RWPE2 (cell line): ENCODE data around the gene SSBP3.

Experiments
- ATAC-seq: fragments of 200-7000 bp; cut with Tn5 transposase; 3 replicates; pipeline ENCODE4 v1.9.1; 2021; ENCODE audit warnings: low read depth
- DNase-seq: peaks from one replicate; pipeline ENCODE4 v3.0.0-alpha.2; 2020; ENCODE audit warnings: low spot score
- H3K27ac ChIP-seq: fragments of 450-650 bp; 2 replicates; pipeline ENCODE4 v1.5.1; 2017; ENCODE audit warnings: mild to moderate bottlenecking; ENCODE audit not compliant: poor library complexity, severe bottlenecking
- H3K27me3 ChIP-seq: fragments of 250-450 bp; sonication (Bioruptor Pico); 2 replicates; pipeline ENCODE4 v1.5.1; 2021; ENCODE audit warnings: mild to moderate bottlenecking, moderate library complexity; ENCODE audit not compliant: insufficient read depth, poor library complexity, severe bottlenecking
- H3K36me3 ChIP-seq: fragments of 250-450 bp; sonication (Bioruptor Pico); 2 replicates; pipeline ENCODE4 v1.5.1; 2020; ENCODE audit warnings: low read depth, mild to moderate bottlenecking, moderate library complexity
- H3K4me1 ChIP-seq: fragments of 250-450 bp; sonication (Bioruptor Pico); 2 replicates; pipeline ENCODE4 v1.5.1; 2021; ENCODE audit warnings: mild to moderate bottlenecking, moderate library complexity; ENCODE audit not compliant: insufficient read depth, poor library complexity, severe bottlenecking
- H3K4me3 ChIP-seq: fragments of 250-450 bp; sonication (Bioruptor Pico); 2 replicates; pipeline ENCODE4 v1.5.1; 2021; ENCODE audit warnings: mild to moderate bottlenecking, moderate library complexity; ENCODE audit not compliant: severe bottlenecking
- H3K9me3 ChIP-seq: fragments of 250-450 bp; sonication (Bioruptor Pico); 2 replicates; pipeline ENCODE4 v1.5.1; 2021; ENCODE audit warnings: mild to moderate bottlenecking, moderate library complexity; ENCODE audit not compliant: severe bottlenecking
- CTCF ChIP-seq: fragments of 450-650 bp; IDR thresholded peaks from one replicate; pipeline ENCODE4 v1.5.1; 2017; ENCODE audit warnings: mild to moderate bottlenecking, moderate library complexity; ENCODE audit not compliant: poor library complexity, severe bottlenecking

SSBP3 gene

DNA sequence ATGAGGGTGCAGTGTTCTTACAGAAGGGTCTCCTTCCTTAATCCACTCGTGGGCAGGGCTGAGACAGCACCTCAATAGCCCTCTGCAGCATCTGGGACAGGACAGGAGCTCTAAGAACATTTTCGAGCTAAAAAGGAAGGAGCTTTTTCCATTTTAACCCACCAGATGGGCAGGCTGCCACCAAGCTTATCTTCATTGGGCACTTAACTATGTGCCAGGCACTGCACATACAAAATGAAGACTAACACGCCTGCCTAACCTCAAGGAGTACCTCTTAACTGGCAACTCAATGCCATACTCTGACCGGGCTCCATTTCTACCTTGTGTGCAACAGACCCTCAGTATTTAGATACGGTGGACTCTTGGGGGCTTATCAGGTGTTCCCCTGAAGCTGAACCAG is 48.2 kb downstream of the SSBP3 start:
- Histone ChIP-seq H3K4me1 (no peaks in the 10 kb centered on the region), H3K27me3 (no peaks in the 10 kb centered on the region), H3K36me3 (no peaks in the 10 kb centered on the region), H3K27ac (no peak overlapping the region), H3K4me3 (no peak overlapping the region), H3K9me3 (no peaks in the 10 kb centered on the region)
- ATAC-seq (no peak), DNase-seq (no peak)
- TF ChIP-seq CTCF, result no peak

DNA sequence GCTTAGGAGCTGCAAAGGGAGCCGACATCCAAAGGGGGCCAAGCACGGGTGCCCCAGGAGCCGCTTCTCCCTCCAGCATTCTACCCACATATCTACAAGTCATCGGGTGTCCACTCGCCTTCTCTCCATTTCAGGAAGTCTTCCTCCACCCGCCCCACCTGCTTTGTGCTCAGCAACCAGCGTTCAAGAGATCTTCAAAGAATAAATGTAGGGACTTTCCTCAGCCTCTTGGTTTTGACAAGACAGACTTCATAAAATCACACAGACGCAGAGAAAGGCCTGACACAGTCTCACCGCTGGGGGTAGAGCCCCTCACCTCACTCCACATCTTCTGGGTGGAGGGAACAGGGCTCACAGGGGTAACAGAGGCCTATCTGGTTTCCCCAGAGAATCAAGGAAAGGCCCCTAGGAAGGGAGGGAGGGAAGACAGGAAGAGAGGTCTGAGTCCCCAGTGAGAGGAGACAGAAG is 49.5 kb downstream of the SSBP3 start:
- H3K4me1 ChIP-seq, result no peaks in the 10 kb centered on the region
- no peak for ATAC-seq
- no peak for DNase-seq
- H3K27me3 ChIP-seq, result no peaks in the 10 kb centered on the region
- TF ChIP-seq CTCF, result no peak
- H3K27ac ChIP-seq, result no peak overlapping the region
- no peak overlapping the region for H3K4me3 ChIP-seq
- no peaks in the 10 kb centered on the region for H3K36me3 ChIP-seq
- no peaks in the 10 kb centered on the region for H3K9me3 ChIP-seq

DNA sequence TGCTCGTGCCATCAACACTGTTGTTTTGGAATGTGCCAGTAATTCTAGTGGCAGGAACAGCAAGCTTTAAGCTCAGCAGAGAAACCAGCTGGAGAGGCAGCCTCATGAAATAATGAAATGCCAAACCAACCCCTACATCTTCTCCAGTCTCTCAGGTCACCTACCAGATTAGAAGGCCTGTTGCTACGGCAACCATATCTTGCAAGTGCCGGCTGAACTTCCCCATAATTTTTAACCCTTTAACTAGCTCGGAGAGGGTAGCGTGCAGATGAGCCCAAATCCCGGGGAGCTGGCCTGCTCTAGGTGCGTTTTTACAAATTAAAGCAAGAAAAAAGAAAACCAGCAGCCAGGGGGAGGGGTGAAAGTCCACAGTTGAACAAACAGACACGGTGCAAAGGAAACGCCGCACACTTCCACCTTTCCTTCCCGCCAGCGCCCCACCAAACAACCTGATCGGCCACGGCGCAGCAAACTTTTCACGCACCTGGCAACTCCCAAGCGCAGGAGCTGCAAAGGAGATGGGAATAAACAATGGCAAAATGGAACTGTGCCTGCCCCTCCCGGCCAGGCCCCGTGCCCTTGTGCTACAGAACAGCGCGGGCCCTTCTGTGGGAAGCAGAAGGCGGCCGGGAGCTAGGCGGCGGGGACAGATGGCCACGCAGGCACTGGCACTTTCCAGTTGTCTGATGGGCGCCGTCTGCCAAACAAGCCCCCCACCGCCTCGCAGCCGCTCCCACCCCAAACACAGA is 50.1 kb downstream of the SSBP3 start:
- no peaks in the 10 kb centered on the region for H3K27me3 ChIP-seq
- H3K36me3 ChIP-seq, result no peaks in the 10 kb centered on the region
- H3K27ac ChIP-seq, result no peak overlapping the region
- no peak overlapping the region for H3K4me3 ChIP-seq
- ATAC-seq (no peak), DNase-seq (no peak)
- TF ChIP-seq CTCF, result no peak
- no peaks in the 10 kb centered on the region for H3K9me3 ChIP-seq
- H3K4me1 ChIP-seq, result no peaks in the 10 kb centered on the region

GRCh38 chr1:54354899-54355298 is 51.3 kb downstream of the SSBP3 start:
- Histone ChIP-seq H3K4me3 (no peak overlapping the region), H3K27ac (no peak overlapping the region), H3K4me1 (no peaks in the 10 kb centered on the region), H3K9me3 (no peaks in the 10 kb centered on the region), H3K36me3 (no peaks in the 10 kb centered on the region), H3K27me3 (no peaks in the 10 kb centered on the region)
- DNase-seq (no peak), ATAC-seq (no peak)
- no peak for TF ChIP-seq CTCF

- Histone ChIP-seq H3K4me1 (no peaks in the 10 kb centered on the region), H3K36me3 (no peaks in the 10 kb centered on the region), H3K27me3 (no peaks in the 10 kb centered on the region), H3K27ac (no peak overlapping the region), H3K9me3 (no peaks in the 10 kb centered on the region), H3K4me3 (no peak overlapping the region)
- DNase-seq (no peak), ATAC-seq (no peak)
- no peak for TF ChIP-seq CTCF
Observed at GRCh38 chr1:54353959-54354358, 52.2 kb downstream of the SSBP3 start.
